HG02642 (cell line): ENCODE measurements around the gene PLA2G7.
"Not testable (repeated sequence)": the region's sequence is repeated elsewhere in the genome, so short reads cannot be mapped to it uniquely, and the experiment has no call there.

Source experiments
- ATAC-seq: cut with Tn5 transposase; IDR thresholded peaks from one replicate; pipeline ENCODE4 v1.9.1; 2021; ENCODE audit warnings: mild to moderate bottlenecking; ENCODE audit not compliant: unreplicated experiment, poor library complexity

PLA2G7 gene

GRCh38 chr6:46749731-46750130, 14.6 kb upstream of the PLA2G7 start:
- ATAC-seq = no peak

- ATAC-seq = no peak
Observed at GRCh38 chr6:46748940-46749503, 13.8 kb upstream of the PLA2G7 start.

GRCh38 chr6:46746696-46747095, 11.5 kb upstream of the PLA2G7 start, which contains the start of gene ANKRD66:
ANKRD66 (plus strand) TSS chr6:46746933; CDS start chr6:46751949, 5,016 bp downstream.
- no peak for ATAC-seq

- no peak for ATAC-seq
Observed at GRCh38 chr6:46745973-46746372, 10.8 kb upstream of the PLA2G7 start.

- not testable (repeated sequence) for ATAC-seq
Observed at GRCh38 chr6:46744159-46744725, 9.1 kb upstream of the PLA2G7 start.

DNA sequence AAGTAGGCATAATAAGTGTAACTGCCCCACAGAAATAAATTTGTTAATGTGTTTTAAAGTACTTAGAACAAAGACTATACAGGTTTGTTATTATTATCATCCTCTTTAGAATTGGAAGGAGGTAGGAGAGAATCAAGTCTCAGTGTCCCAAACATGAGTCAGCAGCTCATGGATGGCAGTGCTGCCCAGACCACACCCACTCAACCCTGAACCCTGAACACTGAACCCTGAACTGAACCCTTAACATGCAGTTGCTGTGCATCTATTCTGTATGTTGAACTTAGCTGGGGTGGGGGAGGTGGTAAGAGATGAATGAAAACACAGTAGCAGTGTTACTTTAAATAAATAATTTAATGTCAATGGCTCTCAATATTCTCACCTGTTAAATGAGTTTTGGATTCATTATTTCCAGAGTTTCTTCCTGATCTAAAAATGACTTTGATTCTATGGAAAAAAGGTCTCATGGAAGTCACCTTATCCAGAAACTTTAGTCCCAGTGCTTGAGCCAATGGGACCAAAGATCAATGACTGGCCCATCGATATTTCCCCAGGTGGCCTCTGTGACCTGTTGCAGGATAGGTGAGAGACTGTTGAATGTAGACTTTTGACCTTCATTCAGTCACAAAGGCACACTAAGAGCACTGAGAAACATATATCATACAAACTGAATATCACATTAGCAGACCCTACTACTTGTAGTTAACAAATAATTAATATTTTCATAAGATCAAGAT, 8.4 kb upstream of the PLA2G7 start:
- ATAC-seq = no peak

DNA sequence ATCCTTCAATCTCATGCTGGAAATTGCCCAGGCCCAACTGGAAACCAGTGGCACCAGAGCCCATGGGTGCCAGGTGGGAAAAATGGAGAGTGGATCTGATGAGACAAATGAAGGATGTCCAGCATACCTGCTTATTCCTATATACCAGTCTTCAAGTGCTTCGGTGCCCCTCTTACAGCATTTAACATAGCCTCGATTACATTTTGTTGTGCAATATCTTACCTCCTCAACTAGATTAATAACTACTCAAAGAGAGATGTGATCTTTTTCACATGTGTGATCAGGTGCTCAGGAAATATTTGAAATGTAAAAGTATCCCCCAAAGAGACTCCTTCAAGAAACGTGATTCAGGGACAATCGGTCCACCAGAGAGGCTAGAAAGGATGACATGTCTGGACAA, 6.7 kb upstream of the PLA2G7 start:
- no peak for ATAC-seq

- no peak for ATAC-seq
Observed at GRCh38 chr6:46741482-46741881, 6.3 kb upstream of the PLA2G7 start.

GRCh38 chr6:46736906-46737305, 1.7 kb upstream of the PLA2G7 start:
- no peak for ATAC-seq

GRCh38 chr6:46735720-46736031, 501 bp upstream of the PLA2G7 start:
- no peak for ATAC-seq

DNA sequence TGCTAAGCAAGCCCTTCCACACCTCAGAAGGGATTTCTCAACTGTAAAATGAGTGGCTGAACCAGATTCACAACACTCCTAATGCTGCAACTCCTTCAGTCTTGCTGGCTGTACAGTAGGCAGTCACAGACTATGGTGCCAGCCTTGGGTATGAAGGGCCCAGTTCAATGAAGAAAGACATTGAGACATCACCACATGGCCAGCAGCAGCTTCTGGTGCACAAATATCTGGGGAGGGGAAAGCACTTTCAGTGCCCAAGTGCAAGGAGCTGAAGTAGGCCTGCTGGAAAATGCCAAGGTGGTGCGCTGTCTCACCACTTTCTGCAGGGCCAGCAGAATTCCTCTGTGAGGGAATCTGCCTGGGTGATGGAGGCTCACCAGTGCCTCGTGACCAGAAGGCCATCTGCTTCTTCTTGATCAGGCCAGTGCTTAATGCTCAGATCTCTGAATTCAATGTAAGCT, 1.8 kb downstream of the PLA2G7 start:
- no peak for ATAC-seq

GRCh38 chr6:46730921-46731461, 4.2 kb downstream of the PLA2G7 start:
- no peak for ATAC-seq

DNA sequence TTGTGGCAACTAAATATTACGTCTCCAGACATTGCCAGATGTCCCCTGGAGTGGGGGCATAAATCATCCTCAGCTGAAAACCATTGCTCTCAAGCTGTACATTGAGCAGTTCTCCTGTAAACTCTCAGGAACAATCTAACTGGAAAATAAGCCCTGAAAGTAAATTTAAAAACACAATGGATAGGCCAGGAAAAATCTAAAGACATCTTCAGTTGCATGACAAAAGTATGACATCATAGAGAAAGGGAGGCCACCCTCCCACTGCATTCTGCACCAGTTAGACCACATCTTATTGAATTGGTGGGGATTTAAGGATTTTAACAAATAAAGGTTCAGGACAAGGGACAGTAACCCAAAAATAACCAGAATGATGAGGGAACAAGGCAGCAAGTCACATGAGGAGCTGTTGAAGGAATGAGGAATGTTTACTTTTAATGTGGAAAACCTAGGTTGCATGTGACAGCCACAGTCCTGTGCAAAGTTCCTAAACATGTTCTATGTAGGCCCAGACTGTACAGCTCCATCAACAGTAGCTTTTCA, 5.3 kb downstream of the PLA2G7 start:
- no peak for ATAC-seq

GRCh38 chr6:46720401-46720800, 14.8 kb downstream of the PLA2G7 start:
- no peak for ATAC-seq

DNA sequence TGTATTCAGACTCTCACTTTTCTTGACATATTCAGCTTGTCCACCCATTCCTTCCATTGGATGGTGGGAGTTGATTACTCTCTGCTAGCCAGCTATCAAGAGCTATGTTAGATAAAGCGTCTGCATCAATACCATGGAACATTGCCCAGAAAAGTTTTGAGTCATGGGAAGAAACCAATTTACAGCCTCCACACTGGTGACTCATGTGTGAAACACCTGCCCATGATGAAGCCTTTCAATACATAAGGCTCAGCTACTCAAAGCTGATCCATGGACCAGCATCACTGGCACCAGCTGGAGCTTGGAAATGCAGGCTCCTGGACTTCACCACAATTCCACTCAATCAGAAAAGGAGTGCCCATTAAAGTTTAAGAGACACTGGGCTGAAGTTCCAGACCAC, 16.1 kb downstream of the PLA2G7 start:
- ATAC-seq = no peak

- ATAC-seq = no peak
Observed at GRCh38 chr6:46715141-46715540, 20.0 kb downstream of the PLA2G7 start.

DNA sequence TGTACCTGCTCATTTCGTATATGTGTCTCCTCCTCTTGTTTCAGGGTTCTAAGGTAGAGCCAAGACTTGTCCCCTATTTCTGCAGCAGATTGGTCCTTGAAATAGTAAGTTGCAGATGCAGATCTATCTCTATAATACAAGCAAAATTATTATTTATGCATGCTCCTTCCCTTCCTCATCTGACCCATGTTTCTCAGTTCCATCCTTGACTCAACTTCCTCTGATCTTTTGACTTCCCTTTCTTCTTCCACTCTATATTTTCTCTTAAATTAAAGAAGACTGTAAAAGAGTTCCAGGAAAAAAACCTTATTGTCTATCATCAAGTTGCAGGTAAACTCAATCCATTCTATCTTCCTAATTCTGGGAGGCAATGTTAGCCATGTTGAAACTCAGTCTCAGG, 23.7 kb downstream of the PLA2G7 start:
- ATAC-seq = no peak

DNA sequence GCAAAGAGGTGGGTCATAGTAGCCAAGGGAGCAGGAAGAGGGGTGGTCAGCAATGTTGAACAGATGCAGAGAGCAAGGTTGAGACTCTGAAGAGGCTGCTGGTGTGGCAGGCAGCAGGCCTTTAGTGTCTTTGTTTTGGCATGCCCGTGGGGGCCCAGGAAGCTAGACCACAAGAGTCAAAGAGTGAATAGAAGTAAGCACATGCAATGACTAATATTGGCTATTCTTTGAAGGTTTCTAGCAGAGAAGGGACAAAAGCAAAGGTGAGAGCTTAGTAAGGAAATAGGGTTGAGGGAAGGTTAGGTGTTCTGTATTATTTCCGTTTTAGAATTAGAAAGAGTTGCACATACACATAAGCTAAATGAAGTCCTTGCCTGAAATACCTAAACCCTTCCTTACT, 28.7 kb downstream of the PLA2G7 start:
- no peak for ATAC-seq

DNA sequence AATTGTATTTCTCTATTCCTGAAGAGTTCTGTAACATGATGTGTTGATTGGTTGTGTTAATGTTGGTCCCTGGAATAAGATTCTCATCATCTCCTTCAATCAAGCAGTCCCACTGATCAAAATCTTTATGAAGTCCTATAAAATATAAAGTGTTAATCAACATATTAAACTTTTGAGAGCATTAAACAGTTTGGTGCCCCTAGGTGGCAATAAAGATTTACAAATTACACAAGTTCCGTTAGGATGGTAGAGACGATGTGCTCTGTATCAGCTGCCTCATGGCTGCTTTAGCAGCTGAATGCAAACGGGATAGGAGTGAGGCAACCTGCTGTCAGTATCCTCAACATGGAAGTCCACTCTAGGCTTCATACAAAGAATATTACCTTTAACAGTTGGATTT, 30.6 kb downstream of the PLA2G7 start:
- ATAC-seq = no peak

DNA sequence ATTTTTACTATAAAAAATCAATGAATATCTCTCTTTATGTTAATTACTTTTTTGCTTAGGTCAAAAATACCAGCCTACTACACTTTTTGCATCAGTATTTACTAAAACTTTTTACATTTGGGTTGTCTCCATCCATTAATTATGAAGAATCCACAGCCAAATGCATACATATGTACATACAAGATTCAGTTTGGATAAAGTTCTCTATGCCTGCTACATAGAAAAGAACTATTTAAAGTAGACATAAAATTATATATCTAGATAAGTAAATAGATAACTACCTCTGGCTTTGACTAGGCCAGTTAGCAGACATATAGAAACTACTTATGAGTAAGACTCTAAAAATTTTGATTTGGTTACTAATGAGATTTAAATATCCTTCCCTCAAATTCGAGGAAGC, 35.2 kb downstream of the PLA2G7 start:
- no peak for ATAC-seq

GRCh38 chr6:46690911-46691451, 44.2 kb downstream of the PLA2G7 start:
- no peak for ATAC-seq
